Measurements from ENCODE around the gene CRB3.

The CRB3 gene

DNA sequence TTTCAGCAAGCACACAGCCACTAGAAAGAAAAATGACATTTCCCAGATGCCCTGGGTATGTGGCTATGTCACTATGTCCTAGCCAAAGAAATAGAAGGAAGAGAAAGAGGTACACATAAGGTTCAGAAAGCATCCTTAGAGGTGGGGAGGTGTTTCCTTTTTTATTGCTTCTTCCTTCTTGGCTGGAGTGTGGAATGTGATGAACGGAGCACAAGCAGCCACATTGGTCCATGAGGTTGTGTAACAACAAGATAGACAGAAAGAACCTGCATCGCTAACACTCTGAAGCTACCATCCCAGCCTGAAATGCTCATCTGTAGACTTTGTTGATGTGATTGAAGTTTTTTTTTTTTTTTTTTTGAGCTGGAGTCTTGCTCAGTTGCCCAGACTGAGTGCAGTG is 11.2 kb upstream of the CRB3 start:
- H3K9me3 Mint-ChIP-seq = peaks cover 20% of the 10 kb centered on the region
- no peaks in the 10 kb centered on the region for H3K4me1 Mint-ChIP-seq
- no peak overlapping the region for H3K27ac Mint-ChIP-seq
- peaks cover 73% of the 10 kb centered on the region for H3K36me3 Mint-ChIP-seq (ENCODE audit: low read depth)
- TF ChIP-seq, protein P1, sequence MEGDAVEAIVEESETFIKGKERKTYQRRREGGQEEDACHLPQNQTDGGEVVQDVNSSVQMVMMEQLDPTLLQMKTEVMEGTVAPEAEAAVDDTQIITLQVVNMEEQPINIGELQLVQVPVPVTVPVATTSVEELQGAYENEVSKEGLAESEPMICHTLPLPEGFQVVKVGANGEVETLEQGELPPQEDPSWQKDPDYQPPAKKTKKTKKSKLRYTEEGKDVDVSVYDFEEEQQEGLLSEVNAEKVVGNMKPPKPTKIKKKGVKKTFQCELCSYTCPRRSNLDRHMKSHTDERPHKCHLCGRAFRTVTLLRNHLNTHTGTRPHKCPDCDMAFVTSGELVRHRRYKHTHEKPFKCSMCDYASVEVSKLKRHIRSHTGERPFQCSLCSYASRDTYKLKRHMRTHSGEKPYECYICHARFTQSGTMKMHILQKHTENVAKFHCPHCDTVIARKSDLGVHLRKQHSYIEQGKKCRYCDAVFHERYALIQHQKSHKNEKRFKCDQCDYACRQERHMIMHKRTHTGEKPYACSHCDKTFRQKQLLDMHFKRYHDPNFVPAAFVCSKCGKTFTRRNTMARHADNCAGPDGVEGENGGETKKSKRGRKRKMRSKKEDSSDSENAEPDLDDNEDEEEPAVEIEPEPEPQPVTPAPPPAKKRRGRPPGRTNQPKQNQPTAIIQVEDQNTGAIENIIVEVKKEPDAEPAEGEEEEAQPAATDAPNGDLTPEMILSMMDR (IDR thresholded peaks at IDR 0.05; ENCODE audit: unreplicated experiment in 3 of 3) = no peak
- no peak overlapping the region for H3K4me3 Mint-ChIP-seq
- H3K27me3 Mint-ChIP-seq (ENCODE audit: low read depth) = no peaks in the 10 kb centered on the region

DNA sequence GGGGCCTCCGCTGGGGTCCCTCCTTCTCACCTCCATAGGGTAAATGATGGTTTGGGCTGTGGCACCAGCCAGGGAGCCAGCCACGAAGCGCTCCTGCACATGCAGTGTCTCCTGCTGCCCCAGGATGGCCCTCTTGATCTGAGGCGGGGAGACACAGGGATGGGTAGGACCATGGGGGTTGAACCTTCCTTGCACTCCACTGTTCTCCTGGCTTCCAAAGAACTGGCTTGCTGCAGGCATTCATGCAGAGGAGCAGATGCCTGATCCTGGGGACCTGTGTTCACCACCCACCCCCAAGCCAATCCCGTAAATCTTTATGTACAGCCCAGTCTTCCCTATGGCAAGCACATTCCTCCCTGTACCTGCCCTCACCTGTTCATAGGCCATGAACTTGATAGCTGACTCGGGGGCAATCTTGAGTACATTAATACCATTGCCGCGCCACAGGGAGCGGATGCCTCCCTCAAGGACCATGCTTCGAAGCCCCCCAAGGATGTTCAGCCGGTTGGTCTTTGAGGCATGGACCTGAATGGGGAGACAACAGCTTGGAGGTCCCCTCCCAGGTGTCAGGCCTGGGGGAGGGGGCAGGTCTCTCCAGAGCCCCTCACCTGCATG is 10.0 kb upstream of the CRB3 start:
- H3K27ac Mint-ChIP-seq = no peak overlapping the region
- H3K4me3 Mint-ChIP-seq = no peak overlapping the region
- H3K9me3 Mint-ChIP-seq = peaks cover 20% of the 10 kb centered on the region
- H3K4me1 Mint-ChIP-seq = peaks cover 6% of the 10 kb centered on the region
- H3K27me3 Mint-ChIP-seq (ENCODE audit: low read depth) = no peaks in the 10 kb centered on the region
- TF ChIP-seq, protein P1 (IDR thresholded peaks at IDR 0.05; ENCODE audit: unreplicated experiment in 3 of 3) = no peak
- H3K36me3 Mint-ChIP-seq (ENCODE audit: low read depth) = peaks cover 78% of the 10 kb centered on the region

DNA sequence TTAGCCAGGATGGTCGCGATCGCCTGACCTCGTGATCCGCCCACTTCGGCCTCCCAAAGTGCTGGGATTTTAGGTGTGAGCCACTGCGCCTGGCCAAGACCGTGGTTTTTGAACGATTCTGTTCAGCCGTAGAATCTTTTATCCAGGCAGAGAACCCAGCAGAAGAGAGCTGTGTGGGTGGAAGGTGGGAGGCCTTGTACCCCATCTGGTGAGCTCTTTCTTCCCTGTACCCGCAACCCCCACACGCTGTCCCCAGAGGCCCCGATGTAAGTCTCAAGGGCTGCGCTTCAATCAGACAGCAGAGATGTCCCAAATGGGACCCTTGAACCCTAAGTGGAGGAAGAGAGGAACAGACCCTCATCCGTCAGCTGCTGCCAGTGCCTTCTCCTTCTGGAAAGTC is 8.1 kb upstream of the CRB3 start:
- Mint-ChIP-seq H3K4me1 (peaks cover 12% of the 10 kb centered on the region), H3K27me3 (ENCODE audit: low read depth) (peaks cover 9% of the 10 kb centered on the region), H3K4me3 (peak overlapping the region in 1 of 3 experiments; percentile 34), H3K9me3 (peaks cover 20% of the 10 kb centered on the region), H3K27ac (no peak overlapping the region), H3K36me3 (ENCODE audit: low read depth) (peaks cover 74% of the 10 kb centered on the region)
- TF ChIP-seq, protein P1 (IDR thresholded peaks at IDR 0.05; ENCODE audit: unreplicated experiment in 3 of 3) = no peak

DNA sequence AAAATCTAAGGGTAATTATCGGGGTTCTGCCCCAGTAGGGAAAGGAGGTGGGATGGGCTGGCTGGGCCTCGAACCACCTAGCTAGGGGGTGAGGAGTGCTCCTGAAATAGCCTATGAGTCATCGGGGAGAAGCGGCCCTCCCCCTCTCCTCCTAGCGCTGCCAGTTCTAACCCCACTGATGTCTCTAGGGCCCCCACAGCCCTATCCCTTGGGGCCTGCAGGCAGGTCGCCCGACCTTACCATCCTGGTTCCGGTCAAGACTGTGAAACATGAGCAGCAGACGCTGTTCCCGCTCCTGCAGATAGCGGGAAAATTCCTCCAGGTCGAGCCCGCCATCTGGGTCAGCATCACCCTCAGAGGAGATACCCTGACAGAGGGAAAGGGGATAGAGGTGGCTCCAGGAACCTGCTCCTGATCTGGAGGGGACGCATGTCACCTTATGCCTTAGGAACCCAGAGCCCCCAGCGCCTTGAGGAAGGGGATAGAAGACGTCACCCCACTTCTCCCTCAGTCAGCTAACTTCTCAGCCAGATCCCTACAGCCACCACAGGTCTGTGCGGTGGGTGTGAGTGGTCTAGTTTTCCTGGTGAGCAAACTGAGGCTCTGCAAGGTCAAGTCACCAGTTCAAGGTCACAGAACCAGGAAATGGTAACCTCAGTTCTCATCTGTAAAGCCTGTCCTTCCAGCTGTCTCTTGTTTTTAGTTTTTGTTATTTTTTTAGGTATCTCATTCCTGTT is 5.9 kb upstream of the CRB3 start:
- peaks cover 55% of the 10 kb centered on the region for H3K36me3 Mint-ChIP-seq (ENCODE audit: low read depth)
- H3K4me1 Mint-ChIP-seq = peaks cover 12% of the 10 kb centered on the region
- TF ChIP-seq, protein P1 (IDR thresholded peaks at IDR 0.05; ENCODE audit: unreplicated experiment in 3 of 3) = no peak
- H3K27ac Mint-ChIP-seq = peak overlapping the region in 1 of 3 experiments; percentile 81
- peak overlapping the region; percentile 91 to 98 (median 92) for H3K4me3 Mint-ChIP-seq
- H3K9me3 Mint-ChIP-seq = peaks cover 16% of the 10 kb centered on the region
- peaks cover 23% of the 10 kb centered on the region for H3K27me3 Mint-ChIP-seq (ENCODE audit: low read depth)

DNA sequence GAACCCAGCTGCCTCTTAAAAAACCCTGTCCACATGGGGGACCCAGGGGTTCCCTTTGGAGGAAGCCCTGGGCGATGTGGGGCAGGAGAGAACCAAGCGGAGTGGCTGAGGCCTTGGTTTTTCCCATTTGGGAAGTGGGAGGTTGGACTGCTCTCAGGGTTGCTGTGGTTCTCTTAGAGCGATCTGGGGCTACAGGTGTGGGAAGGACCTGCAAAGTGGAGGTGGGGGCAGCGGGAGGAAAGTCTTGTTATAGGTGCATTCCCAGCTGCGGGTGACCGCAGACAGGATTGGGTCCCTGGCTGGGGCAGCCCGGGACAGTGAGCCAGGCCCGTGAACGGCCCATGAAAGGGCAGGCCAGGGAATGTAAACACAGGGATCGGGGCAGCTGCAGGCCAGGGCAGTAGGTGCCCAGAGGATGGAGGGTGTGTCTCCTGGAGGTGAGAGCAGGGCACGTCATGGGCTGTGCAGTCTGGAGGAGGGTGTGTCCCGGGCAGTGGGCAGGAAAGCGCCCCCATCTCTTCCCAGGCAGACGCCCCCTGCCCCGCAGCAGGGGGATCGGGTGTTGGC is 5.3 kb upstream of the CRB3 start:
- peak overlapping the region in 2 of 3 experiments; percentile 56 to 81 for H3K27ac Mint-ChIP-seq

More for the DNA sequence above, 5.3 kb upstream of the CRB3 start:
- Mint-ChIP-seq H3K4me1 (peaks cover 12% of the 10 kb centered on the region), H3K27me3 (ENCODE audit: low read depth) (peaks cover 29% of the 10 kb centered on the region), H3K4me3 (peak overlapping the region; percentile 91 to 98 (median 92)), H3K36me3 (ENCODE audit: low read depth) (peaks cover 48% of the 10 kb centered on the region), H3K9me3 (peaks cover 13% of the 10 kb centered on the region)
- TF ChIP-seq, protein P1 (IDR thresholded peaks at IDR 0.05; ENCODE audit: unreplicated experiment in 3 of 3) = no peak

Data from nephron (organoid).